K562 (cell line): ENCODE measurements around the gene SRPK2.

Experiments
- ATF3 ChIP-seq, 2 experiments: fragments of 450-650 bp in 1 of 2; sonication (generic) in 1 of 2; formaldehyde crosslinking in 1 of 2; IDR thresholded peaks in 1 of 2; conservative IDR thresholded peaks in 1 of 2; 2 replicates each; pipeline versions ENCODE4 v1.6.1 to v1.8.1; 2016 to 2023; ENCODE audit warnings: mild to moderate bottlenecking in 2 of 2, moderate library complexity in 2 of 2, inconsistent platforms in 1 of 2, missing genetic modification reagents in 1 of 2
- CBX8 ChIP-seq: fragments of 200-600 bp; sonication (generic); IDR thresholded peaks from 2 replicates; pipeline ENCODE4 v1.6.1; 2012; ENCODE audit warnings: borderline replicate concordance, mixed run types, low read depth, mild to moderate bottlenecking, moderate library complexity, mixed read lengths, low read length, control low read depth, inconsistent platforms; ENCODE audit not compliant: poor library complexity, severe bottlenecking; ENCODE audit errors: extremely low read depth
- CTCF ChIP-seq, 3 experiments: IDR thresholded peaks in 2 of 3; conservative IDR thresholded peaks in 1 of 3; 2 replicates each; pipeline ENCODE4 v1.5.1; 2011 to 2012; ENCODE audit warnings: low read length in 3 of 3, mild to moderate bottlenecking in 3 of 3, control low read depth in 2 of 3, improper control_type of control experiment in 1 of 3, inconsistent platforms in 1 of 3, low read depth in 1 of 3, mixed read lengths in 1 of 3, moderate library complexity in 1 of 3; ENCODE audit not compliant: insufficient read depth in 2 of 3
- ESRRA ChIP-seq: fragments of 450-650 bp; IDR thresholded peaks from 2 replicates; pipeline ENCODE4 v1.6.1; 2014; ENCODE audit warnings: low read depth, mild to moderate bottlenecking, moderate library complexity, borderline replicate concordance
- EZH2 ChIP-seq: IDR thresholded peaks from 2 replicates; pipeline ENCODE4 v1.6.1; 2012; ENCODE audit warnings: low read depth, mild to moderate bottlenecking, inconsistent platforms, low read length, borderline replicate concordance
- GABPA ChIP-seq: fragments of 200-800 bp; sonication (Bioruptor generic); conservative IDR thresholded peaks from 2 replicates; pipeline ENCODE4 v1.6.1; 2016; ENCODE audit warnings: low read depth, missing genetic modification characterization, missing compliant biosample characterization
- KLF16 ChIP-seq: IDR thresholded peaks from 2 replicates; pipeline ENCODE4 v1.6.1; 2016; ENCODE audit warnings: antibody characterized with exemption
- PHB2 ChIP-seq: fragments of 450-650 bp; IDR thresholded peaks from 2 replicates; pipeline ENCODE4 v1.6.1; 2017; ENCODE audit warnings: low read depth
- ZNF134 ChIP-seq: fragments of 250-450 bp; sonication (Bioruptor Pico); conservative IDR thresholded peaks from 2 replicates; pipeline ENCODE4 v1.4.0; 2020

GRCh38 chr7:105353752-105354328 lies 34.9 kb downstream of the SRPK2 start:
- no peak for TF ChIP-seq PHB2
- no peak for TF ChIP-seq CTCF (IDR thresholded peaks at IDR 0.05 in 2 of 3, conservative IDR thresholded peaks at IDR 0.05 in 1 of 3; ENCODE audit: insufficient read depth in 2 of 3, low read depth in 1 of 3, low read length in 3 of 3)
- no peak for TF ChIP-seq ZNF134 (CRISPR knock-in tag)
- no peak for TF ChIP-seq ATF3 (IDR thresholded peaks at IDR 0.05)
- no peak for TF ChIP-seq ATF3 (CRISPR knock-in tag; conservative IDR thresholded peaks at IDR 0.05)
- no peak for TF ChIP-seq EZH2
- no peak for TF ChIP-seq ESRRA
- no peak for TF ChIP-seq CBX8
- TF ChIP-seq GABPA (tag) = no peak
- no peak for TF ChIP-seq KLF16
